ENCODE measurements around the gene ITGA11.

Gene ITGA11

GRCh38 chr15:68373028-68373427 lies 58.9 kb downstream of the ITGA11 start:
- DNase-seq (ENCODE audit: low read depth), result no peak

GRCh38 chr15:68372291-68372811 lies 59.6 kb downstream of the ITGA11 start:
- no peak for DNase-seq (ENCODE audit: low read depth)

- DNase-seq (ENCODE audit: low read depth), result no peak
Measured at GRCh38 chr15:68371851-68372250, 60.1 kb downstream of the ITGA11 start.

GRCh38 chr15:68371160-68371559 lies 60.8 kb downstream of the ITGA11 start:
- no peak for DNase-seq (ENCODE audit: low read depth)

GRCh38 chr15:68370768-68371151 lies 61.2 kb downstream of the ITGA11 start:
- DNase-seq (ENCODE audit: low read depth), result no peak

DNA sequence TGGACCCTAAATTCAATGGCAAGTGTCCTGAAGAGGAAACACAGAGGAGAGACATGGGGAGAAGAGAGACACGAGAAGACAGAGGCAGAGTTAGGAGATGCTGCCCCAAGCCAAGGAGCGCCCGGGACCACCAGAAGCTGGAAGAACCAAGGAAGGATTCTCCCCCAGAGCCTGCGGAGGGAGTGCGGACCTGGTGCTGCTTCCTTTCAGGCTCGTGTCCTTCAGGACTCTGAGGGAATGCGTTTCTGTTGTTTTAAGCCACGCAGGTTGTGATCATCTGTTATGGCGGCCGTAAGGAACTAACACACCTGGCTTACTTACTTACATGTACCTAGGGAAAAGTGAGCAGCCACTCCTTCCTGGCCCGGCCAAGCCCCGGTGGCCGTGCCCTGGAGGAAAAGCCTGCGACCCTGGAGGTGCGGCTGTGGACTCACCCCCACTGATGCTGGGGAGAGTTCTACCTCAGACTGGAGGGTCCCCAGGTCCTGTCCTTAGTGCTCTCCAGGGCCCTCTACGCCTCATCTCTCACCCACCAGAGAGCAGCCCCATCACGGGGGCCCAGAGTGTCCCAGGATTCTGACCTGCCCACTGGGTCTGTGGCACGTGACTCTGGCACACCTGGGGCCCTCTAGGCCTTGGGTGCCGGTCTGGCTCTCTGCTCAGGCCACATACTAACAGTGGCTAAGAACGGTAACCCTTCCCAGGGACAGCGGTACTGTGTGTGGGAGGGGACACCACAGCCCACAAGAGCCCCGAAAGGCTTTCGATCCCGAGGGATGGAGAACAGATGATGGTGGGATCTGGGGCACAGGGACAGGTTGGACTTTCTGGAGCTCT lies 61.8 kb downstream of the ITGA11 start:
- DNase-seq (ENCODE audit: low read depth), result no peak

- no peak for DNase-seq (ENCODE audit: low read depth)
Measured at GRCh38 chr15:68368731-68369435, 63.1 kb downstream of the ITGA11 start.

- DNase-seq (ENCODE audit: low read depth), result no peak
Measured at GRCh38 chr15:68367992-68368391, 64.0 kb downstream of the ITGA11 start.

- DNase-seq (ENCODE audit: low read depth), result no peak
Measured at GRCh38 chr15:68367226-68367625, 64.7 kb downstream of the ITGA11 start.

GRCh38 chr15:68366314-68366713 lies 65.6 kb downstream of the ITGA11 start:
- no peak for DNase-seq (ENCODE audit: low read depth)

- no peak for DNase-seq (ENCODE audit: low read depth)
Measured at GRCh38 chr15:68365770-68366169, 66.2 kb downstream of the ITGA11 start.

DNA sequence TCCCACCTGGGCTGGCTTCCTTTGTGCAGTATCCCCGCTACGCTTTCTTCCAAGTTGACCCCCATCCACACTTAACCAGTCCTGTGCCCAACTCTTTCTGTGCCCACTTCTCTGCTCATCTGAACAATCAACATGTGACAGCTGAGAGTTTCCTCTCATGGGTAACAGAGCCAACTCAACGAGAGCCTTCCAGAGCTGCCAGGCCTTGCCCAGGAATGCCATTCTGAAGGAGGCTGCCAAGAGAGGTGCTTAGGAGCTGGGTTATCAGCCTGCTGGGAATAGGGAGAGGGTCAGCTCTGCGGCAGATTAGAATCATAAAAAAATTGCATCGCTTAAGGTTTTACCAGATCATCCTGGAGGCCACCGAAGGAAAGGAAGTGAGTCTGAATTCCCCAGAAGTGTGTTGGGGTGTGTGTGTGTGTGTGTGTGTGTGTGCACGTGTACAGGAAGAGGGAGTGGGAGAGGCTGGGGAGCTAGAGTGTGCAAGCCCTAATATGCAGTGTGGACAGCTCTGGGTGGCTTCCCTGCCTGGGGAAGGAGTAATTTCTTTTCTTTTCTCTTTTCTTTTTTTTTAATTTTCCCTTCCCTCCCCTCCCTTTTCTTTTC lies 66.7 kb downstream of the ITGA11 start:
- no peak for DNase-seq (ENCODE audit: low read depth)

DNA sequence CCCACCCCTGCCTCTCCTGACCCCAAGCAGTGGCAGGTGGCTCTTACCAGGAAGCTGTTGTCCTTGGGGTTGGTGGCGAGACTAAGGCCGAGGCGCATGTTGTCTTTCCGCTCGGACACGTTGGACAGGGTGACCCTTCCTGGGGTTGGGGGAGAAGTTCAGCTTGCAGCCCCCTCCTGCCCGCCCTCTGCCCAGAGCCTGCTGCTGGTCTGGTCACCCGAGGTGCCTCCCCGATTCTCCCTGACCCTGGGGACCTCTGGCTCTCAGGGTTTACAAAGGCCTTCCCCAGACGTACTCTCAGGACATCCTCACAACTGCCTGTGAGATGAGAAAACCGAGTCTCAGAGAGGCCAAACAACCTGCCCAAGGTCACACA lies 67.3 kb downstream of the ITGA11 start:
- no peak for DNase-seq (ENCODE audit: low read depth)

DNA sequence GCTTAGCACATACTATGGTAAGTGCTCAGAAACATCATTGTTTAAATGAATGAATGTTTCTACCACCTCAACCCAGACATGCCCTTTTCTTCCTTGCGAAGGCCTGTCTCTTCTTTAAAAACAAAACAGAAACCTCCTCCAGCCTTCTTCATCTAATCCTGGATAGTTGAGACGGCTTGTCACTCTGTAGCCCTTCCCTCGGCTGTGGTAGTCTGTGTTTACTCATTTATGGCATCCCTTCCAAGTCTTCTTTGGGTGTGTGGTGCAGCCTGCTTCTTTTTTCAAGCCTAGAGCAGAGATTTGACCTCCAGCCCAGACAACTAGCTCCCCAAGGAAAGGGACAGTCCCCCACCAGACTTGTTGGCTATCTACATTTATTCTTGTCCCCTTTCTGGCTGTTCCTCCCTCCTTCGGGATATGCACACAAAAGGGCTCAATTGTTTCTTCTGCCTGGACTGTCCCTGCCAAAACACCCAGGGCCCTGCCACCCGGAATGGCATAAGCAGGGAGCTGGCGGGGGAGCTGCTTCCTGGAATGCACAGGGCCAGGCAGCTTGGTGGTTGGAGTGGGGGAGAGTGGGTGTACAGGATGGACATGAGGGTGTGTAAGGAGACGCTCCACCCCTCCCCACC lies 67.8 kb downstream of the ITGA11 start:
- DNase-seq (ENCODE audit: low read depth), result no peak

DNA sequence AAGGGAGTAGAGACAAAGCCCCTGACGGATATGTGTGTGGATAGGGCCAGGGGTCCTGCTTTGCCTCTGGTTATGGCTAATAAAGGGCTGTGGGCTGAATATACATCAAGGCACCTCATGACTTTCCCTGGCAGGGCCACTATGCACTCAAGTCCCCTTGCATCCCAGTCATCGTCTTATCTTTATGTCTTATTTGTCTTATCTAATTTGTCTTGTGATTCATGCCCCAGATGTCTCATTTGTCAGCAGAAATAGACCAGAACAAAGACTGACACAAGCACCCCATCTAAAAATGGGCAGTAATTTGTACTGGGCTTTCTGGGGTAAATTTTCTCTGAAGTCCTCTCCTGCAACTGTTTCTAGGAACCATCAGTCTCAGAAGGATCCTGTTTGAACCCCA lies 68.6 kb downstream of the ITGA11 start:
- DNase-seq (ENCODE audit: low read depth), result no peak

GRCh38 chr15:68362537-68363126 lies 69.3 kb downstream of the ITGA11 start:
- DNase-seq (ENCODE audit: low read depth), result no peak

DNA sequence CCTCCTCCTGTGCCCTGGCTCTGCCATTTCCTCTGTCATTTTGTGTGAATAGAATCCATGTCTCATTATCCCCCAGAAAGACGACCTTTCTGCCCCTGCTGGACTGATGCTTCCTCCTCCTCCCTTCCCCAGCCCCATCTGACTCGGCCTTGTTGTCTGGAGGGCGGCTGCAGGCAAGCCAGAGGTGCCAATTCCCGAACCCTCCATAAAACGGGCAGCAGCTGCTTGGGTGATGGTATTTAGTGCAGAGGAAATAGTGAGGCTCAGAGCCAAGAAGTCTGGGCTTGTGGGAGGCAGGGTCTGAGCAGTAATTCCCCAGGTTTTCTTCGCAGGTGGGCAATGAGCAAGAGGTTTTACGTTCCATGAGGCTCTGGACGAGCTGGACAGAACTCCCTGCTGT lies 71.2 kb downstream of the ITGA11 start:
- DNase-seq (ENCODE audit: low read depth), result no peak

DNA sequence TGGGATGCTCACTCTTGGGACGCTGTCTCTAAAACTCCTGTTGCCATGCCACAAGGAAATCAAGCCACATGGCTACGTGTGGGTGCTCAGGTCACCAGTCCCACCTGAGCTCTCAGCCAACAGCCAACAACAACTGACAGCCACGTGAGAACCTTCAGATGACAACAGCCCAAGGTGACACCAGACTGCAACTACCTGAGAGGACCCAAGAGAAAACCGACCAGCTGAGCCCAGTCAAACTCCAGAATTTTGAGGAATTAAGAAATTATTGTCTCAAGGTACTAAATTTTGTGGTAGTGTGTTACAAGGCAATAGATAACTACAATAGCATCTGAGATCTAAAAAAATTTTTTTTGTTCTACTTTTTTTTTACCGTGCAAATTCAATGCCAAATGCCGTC lies 75.2 kb downstream of the ITGA11 start:
- DNase-seq (ENCODE audit: low read depth), result no peak

DNA sequence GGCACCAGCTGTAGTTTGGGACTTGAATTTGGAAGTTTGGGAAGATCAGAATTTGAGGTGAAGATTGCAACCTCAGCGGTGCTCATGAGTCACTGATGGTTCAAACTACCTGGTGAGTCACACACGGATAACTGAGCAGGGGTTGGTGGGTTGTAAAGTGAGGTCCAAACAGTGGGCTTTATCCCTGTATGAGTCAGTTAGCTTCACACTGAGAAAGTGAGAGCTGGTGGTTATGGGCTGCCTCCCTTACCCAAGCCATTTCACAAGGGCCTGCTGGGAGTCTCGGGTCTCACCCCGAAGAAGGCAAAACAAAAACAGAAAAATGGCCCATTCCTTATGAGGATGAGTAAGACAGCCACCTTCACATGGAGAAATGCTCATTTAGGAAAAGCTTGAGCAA lies 77.0 kb downstream of the ITGA11 start:
- DNase-seq (ENCODE audit: low read depth), result peak; percentile 84

- no peak for DNase-seq (ENCODE audit: low read depth)
Measured at GRCh38 chr15:68354268-68354667, 77.7 kb downstream of the ITGA11 start.

GRCh38 chr15:68353421-68354135 lies 78.4 kb downstream of the ITGA11 start:
- DNase-seq (ENCODE audit: low read depth), result no peak

All from non-pigmented ciliary epithelial cell (primary cell).